ENCODE measurements around the gene OCLN.

DNA sequence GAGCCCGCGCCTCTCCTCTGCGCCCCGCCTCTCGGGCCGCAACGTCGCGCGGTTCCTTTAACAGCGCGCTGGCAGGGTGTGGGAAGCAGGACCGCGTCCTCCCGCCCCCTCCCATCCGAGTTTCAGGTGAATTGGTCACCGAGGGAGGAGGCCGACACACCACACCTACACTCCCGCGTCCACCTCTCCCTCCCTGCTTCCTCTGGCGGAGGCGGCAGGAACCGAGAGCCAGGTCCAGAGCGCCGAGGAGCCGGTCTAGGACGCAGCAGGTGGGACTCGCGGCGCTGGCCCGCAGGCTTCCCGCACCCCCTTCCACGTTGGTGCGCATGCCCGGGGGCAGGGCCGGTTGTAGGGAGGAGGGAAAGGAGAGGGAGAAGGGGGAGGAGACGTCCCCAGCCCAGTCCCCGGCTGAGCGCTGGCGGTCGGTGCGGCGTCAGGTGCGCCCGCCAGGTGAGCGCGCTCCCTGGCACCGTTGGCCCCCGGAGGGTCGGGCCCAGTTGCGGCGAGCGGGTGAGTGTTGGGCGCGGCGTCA, at the start of gene OCLN:
- TF ChIP-seq CTCF (IDR thresholded peaks at IDR 0.05; ENCODE audit: poor library complexity) (no peak), EZH2 (IDR thresholded peaks at IDR 0.05; ENCODE audit: borderline replicate concordance) (no peak)
